CD14-positive monocyte (primary cell): ENCODE data around the gene ZNF821. TPM values are rescaled to one million over a fixed set of nuclear protein-coding genes. Genes with fewer than 3 reads are reported as not detected.

Experiments
- DNase-seq, 3 donors: peaks; one replicate each; pipeline ENCODE4 v3.0.0-alpha.2; 2011 to 2022
- H2AFZ ChIP-seq: 2 replicates; pipeline ENCODE4 v1.6.0; 2012; ENCODE audit warnings: mild to moderate bottlenecking, low read depth, low read length, inconsistent platforms; ENCODE audit not compliant: insufficient read depth, poor library complexity, severe bottlenecking
- H3K27ac ChIP-seq, 2 donors: 1 replicate in 1 of 2; 2 replicates in 1 of 2; pipeline ENCODE4 v1.5.1; 2012 to 2013; ENCODE audit warnings: low read length in 2 of 2, control low read depth in 1 of 2, inconsistent platforms in 1 of 2, low read depth in 1 of 2, mild to moderate bottlenecking in 1 of 2
- H3K27me3 ChIP-seq, 2 donors: one replicate each; pipeline versions ENCODE4 v1.6.0 to v1.6.1; 2011 to 2013; ENCODE audit warnings: low read length in 2 of 2; ENCODE audit not compliant: control insufficient read depth in 2 of 2, insufficient read depth in 2 of 2
- H3K36me3 ChIP-seq, 2 donors: replicated peaks in 1 of 2; 1 replicate in 1 of 2; 2 replicates in 1 of 2; pipeline versions ENCODE4 v1.5.1 to v1.6.1; 2012 to 2013; ENCODE audit warnings: low read length in 2 of 2, control low read depth in 1 of 2, inconsistent platforms in 1 of 2, mild to moderate bottlenecking in 1 of 2; ENCODE audit not compliant: insufficient read depth in 2 of 2, control insufficient read depth in 1 of 2
- H3K4me1 ChIP-seq, 2 donors: 1 replicate in 1 of 2; 2 replicates in 1 of 2; pipeline versions ENCODE4 v1.5.1 to v1.6.1; 2012 to 2013; ENCODE audit warnings: low read length in 2 of 2, control low read depth in 1 of 2, inconsistent platforms in 1 of 2, mild to moderate bottlenecking in 1 of 2, moderate library complexity in 1 of 2; ENCODE audit not compliant: insufficient read depth in 2 of 2, control insufficient read depth in 1 of 2
- H3K4me2 ChIP-seq: replicated peaks from 2 replicates; pipeline ENCODE3; 2012; ENCODE audit warnings: low read length, moderate library complexity, mild to moderate bottlenecking; ENCODE audit not compliant: poor library complexity, severe bottlenecking; ENCODE audit errors: extremely low read depth
- H3K4me3 ChIP-seq, 3 experiments: fragments of 200-600 bp in 1 of 3; sonication (generic) in 1 of 3; replicated peaks in 1 of 3; 1 replicate in 2 of 3; 2 replicates in 1 of 3; pipeline ENCODE4 v1.5.1; 2011 to 2013; ENCODE audit warnings: low read length in 3 of 3, mild to moderate bottlenecking in 3 of 3, control low read depth in 2 of 3, low read depth in 2 of 3, inconsistent platforms in 1 of 3, moderate library complexity in 1 of 3
- H3K79me2 ChIP-seq: 2 replicates; pipeline ENCODE4 v1.6.0; 2012; ENCODE audit warnings: mild to moderate bottlenecking, control low read depth, inconsistent platforms, low read length, moderate library complexity; ENCODE audit not compliant: insufficient read depth
- H3K9ac ChIP-seq: 2 replicates; pipeline ENCODE4 v1.6.0; 2017; ENCODE audit warnings: low read length, mild to moderate bottlenecking; ENCODE audit not compliant: insufficient read depth, poor library complexity, severe bottlenecking
- H3K9me3 ChIP-seq, 2 donors: replicated peaks in 1 of 2; 1 replicate in 1 of 2; 2 replicates in 1 of 2; pipeline versions ENCODE4 v1.5.1 to v1.6.1; 2012 to 2013; ENCODE audit warnings: low read length in 2 of 2, control low read depth in 1 of 2; ENCODE audit not compliant: control insufficient read depth in 1 of 2, insufficient read depth in 1 of 2
- H4K20me1 ChIP-seq: 2 replicates; pipeline ENCODE4 v1.6.0; 2012; ENCODE audit warnings: mild to moderate bottlenecking, low read length, control low read depth, moderate library complexity; ENCODE audit not compliant: insufficient read depth
- H3K27ac Mint-ChIP-seq, 7 donors: one replicate each; pipeline ENCODE4 v1.8.0; 2020; ENCODE audit warnings: mild to moderate bottlenecking in 7 of 7, mixed read lengths in 7 of 7, moderate library complexity in 6 of 7, inconsistent platforms in 2 of 7
- H3K27me3 Mint-ChIP-seq, 3 donors: one replicate each; pipeline ENCODE4 v1.8.0; 2021 to 2022; ENCODE audit warnings: low read depth in 3 of 3, mild to moderate bottlenecking in 3 of 3, mixed read lengths in 3 of 3, moderate library complexity in 3 of 3, inconsistent platforms in 1 of 3
- H3K36me3 Mint-ChIP-seq, 2 donors: one replicate each; pipeline ENCODE4 v1.8.0; 2020; ENCODE audit warnings: mixed read lengths in 2 of 2, inconsistent platforms in 1 of 2, mild to moderate bottlenecking in 1 of 2
- H3K4me1 Mint-ChIP-seq: one replicate; pipeline ENCODE4 v1.8.0; 2020; ENCODE audit warnings: mild to moderate bottlenecking, mixed read lengths
- H3K4me3 Mint-ChIP-seq, 2 donors: one replicate each; pipeline ENCODE4 v1.8.0; 2020; ENCODE audit warnings: mild to moderate bottlenecking in 2 of 2, mixed read lengths in 2 of 2, moderate library complexity in 1 of 2
- H3K9me3 Mint-ChIP-seq, 7 donors: one replicate each; pipeline ENCODE4 v1.8.0; 2020 to 2022; ENCODE audit warnings: mixed read lengths in 7 of 7, mild to moderate bottlenecking in 6 of 7, moderate library complexity in 6 of 7, inconsistent platforms in 2 of 7
- CTCF ChIP-seq: fragments of 200-600 bp; IDR thresholded peaks from one replicate; pipeline ENCODE4 v1.8.0; 2022; ENCODE audit warnings: antibody characterized with exemption, mild to moderate bottlenecking
- WGBS: methylation state at CpG from one replicate; pipeline ENCODE4 v1.1.5; 2013; ENCODE audit warnings: missing lambda C conversion rate; ENCODE audit not compliant: insufficient coverage; 5-methylcytosine and 5-hydroxymethylcytosine counted together
- intact Hi-C, 2 donors: fragments of 100-400 bp; cut with micrococcal nuclease; formaldehyde crosslinking; loops; one replicate each; pipeline versions ENCODE4 v1.15.0 to v1.15.1; 2023
- polyA plus RNA-seq, 3 donors: library from polyadenylated mRNA; depleted of rRNA in 1 of 3; unstranded in 2 of 3; stranded (reverse) in 1 of 3; fragments of 300-500 nt in 2 of 3; fragments of >200 nt in 1 of 3; fragmentation: Illumina TruSeq in 2 of 3; gene quantifications; 1 replicate in 2 of 3; 2 replicates in 1 of 3; pipeline ENCODE4 v1.2.3, GENCODE V29; 2012 to 2021

The ZNF821 gene
- polyA plus RNA-seq, 3 donors: 3.1 to 5.4 (median 4.9) TPM

GRCh38 chr16:71930013-71930563 is 46.1 kb upstream of the ZNF821 start:
- Mint-ChIP-seq H3K27me3 (no peaks in the 10 kb centered on the region), H3K36me3 (peaks cover 61 to 85% of the 10 kb centered on the region in 2 donors), H3K4me3 (no peak overlapping the region), H3K4me1 (no peaks in the 10 kb centered on the region), H3K27ac (no peak overlapping the region), H3K9me3 (no peaks in the 10 kb centered on the region)
- H3K4me1 ChIP-seq: no peaks in the 10 kb centered on the region
- H4K20me1 ChIP-seq: peaks cover 83% of the 10 kb centered on the region
- H3K79me2 ChIP-seq: peaks cover 23% of the 10 kb centered on the region
- H3K36me3 ChIP-seq: peaks cover 59 to 94% of the 10 kb centered on the region in 2 donors
- no peak for DNase-seq
- H3K9me3 ChIP-seq: no peaks in the 10 kb centered on the region
- H3K4me3 ChIP-seq: no peak overlapping the region
- no peak overlapping the region for H3K9ac ChIP-seq
- intact Hi-C loops: no loop called here
- H3K27me3 ChIP-seq: no peaks in the 10 kb centered on the region
- H3K4me2 ChIP-seq: no peak overlapping the region
- WGBS: no CpG with 5 or more reads among the region's 5 CpGs
- no peak overlapping the region for H3K27ac ChIP-seq
- H2AFZ ChIP-seq: no peak overlapping the region
- no peak for TF ChIP-seq CTCF

- no peak overlapping the region for H3K4me2 ChIP-seq
- no peak overlapping the region for H3K27ac ChIP-seq
- peaks cover 87% of the 10 kb centered on the region for H4K20me1 ChIP-seq
- TF ChIP-seq CTCF: no peak
- H3K79me2 ChIP-seq: peaks cover 23% of the 10 kb centered on the region
- H3K4me3 ChIP-seq: no peak overlapping the region
- no peak overlapping the region for H2AFZ ChIP-seq
- no peaks in the 10 kb centered on the region for H3K4me1 Mint-ChIP-seq
- no peaks in the 10 kb centered on the region for H3K4me1 ChIP-seq
- H3K9me3 Mint-ChIP-seq: no peaks in the 10 kb centered on the region
- no peaks in the 10 kb centered on the region for H3K27me3 ChIP-seq
- DNase-seq: no peak
- intact Hi-C loops: no loop called here
- H3K9me3 ChIP-seq: no peaks in the 10 kb centered on the region
- H3K4me3 Mint-ChIP-seq: no peak overlapping the region
- H3K27ac Mint-ChIP-seq: no peak overlapping the region
- 100% methylated on average over 1 of the region's 3 CpGs for WGBS
- H3K27me3 Mint-ChIP-seq: no peaks in the 10 kb centered on the region
- H3K36me3 ChIP-seq: peaks cover 66 to 96% of the 10 kb centered on the region in 2 donors
- H3K9ac ChIP-seq: no peak overlapping the region
- H3K36me3 Mint-ChIP-seq: peaks cover 64 to 89% of the 10 kb centered on the region in 2 donors
Observed at GRCh38 chr16:71929048-71929447, 45.1 kb upstream of the ZNF821 start.
